RWPE2 (cell line): Measurements from ENCODE around the gene CTDP1.

Source experiments
- ATAC-seq: fragments of 200-7000 bp; cut with Tn5 transposase; 3 replicates; pipeline ENCODE4 v1.9.1; 2021; ENCODE audit warnings: low read depth
- DNase-seq: peaks from one replicate; pipeline ENCODE4 v3.0.0-alpha.2; 2020; ENCODE audit warnings: low spot score
- H3K27ac ChIP-seq: fragments of 450-650 bp; 2 replicates; pipeline ENCODE4 v1.5.1; 2017; ENCODE audit warnings: mild to moderate bottlenecking; ENCODE audit not compliant: poor library complexity, severe bottlenecking
- H3K27me3 ChIP-seq: fragments of 250-450 bp; sonication (Bioruptor Pico); 2 replicates; pipeline ENCODE4 v1.5.1; 2021; ENCODE audit warnings: mild to moderate bottlenecking, moderate library complexity; ENCODE audit not compliant: insufficient read depth, poor library complexity, severe bottlenecking
- H3K36me3 ChIP-seq: fragments of 250-450 bp; sonication (Bioruptor Pico); 2 replicates; pipeline ENCODE4 v1.5.1; 2020; ENCODE audit warnings: low read depth, mild to moderate bottlenecking, moderate library complexity
- H3K4me1 ChIP-seq: fragments of 250-450 bp; sonication (Bioruptor Pico); 2 replicates; pipeline ENCODE4 v1.5.1; 2021; ENCODE audit warnings: mild to moderate bottlenecking, moderate library complexity; ENCODE audit not compliant: insufficient read depth, poor library complexity, severe bottlenecking
- H3K4me3 ChIP-seq: fragments of 250-450 bp; sonication (Bioruptor Pico); 2 replicates; pipeline ENCODE4 v1.5.1; 2021; ENCODE audit warnings: mild to moderate bottlenecking, moderate library complexity; ENCODE audit not compliant: severe bottlenecking
- H3K9me3 ChIP-seq: fragments of 250-450 bp; sonication (Bioruptor Pico); 2 replicates; pipeline ENCODE4 v1.5.1; 2021; ENCODE audit warnings: mild to moderate bottlenecking, moderate library complexity; ENCODE audit not compliant: severe bottlenecking
- TF ChIP-seq, protein P1 (sequence below): fragments of 450-650 bp; IDR thresholded peaks from one replicate; pipeline ENCODE4 v1.5.1; 2017; ENCODE audit warnings: mild to moderate bottlenecking, moderate library complexity; ENCODE audit not compliant: poor library complexity, severe bottlenecking

The CTDP1 gene

DNA sequence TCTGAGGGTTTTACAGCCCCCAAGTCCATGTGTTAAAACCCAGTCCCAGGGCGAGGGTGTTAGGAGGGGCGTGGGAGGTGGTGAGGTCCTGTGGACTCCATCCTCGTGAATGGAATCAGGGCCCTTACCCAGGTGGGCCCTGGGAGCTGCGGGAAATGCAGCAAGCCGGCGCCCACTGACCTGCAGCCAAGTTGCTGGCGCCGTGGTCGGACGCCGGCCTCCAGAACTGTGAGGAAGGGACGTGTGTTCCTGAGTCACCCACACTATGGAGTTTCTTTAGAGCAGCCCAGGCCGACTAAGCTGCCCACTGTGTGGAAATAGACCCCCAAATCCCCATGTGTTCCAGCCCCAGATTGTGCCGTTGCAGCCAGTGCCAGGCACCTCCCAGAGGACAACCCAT, 26.4 kb downstream of the CTDP1 start:
- ATAC-seq (no peak), DNase-seq (no peak)
- Histone ChIP-seq H3K27me3 (no peaks in the 10 kb centered on the region), H3K9me3 (no peaks in the 10 kb centered on the region), H3K4me1 (no peaks in the 10 kb centered on the region), H3K27ac (no peak overlapping the region), H3K36me3 (peaks cover 38% of the 10 kb centered on the region), H3K4me3 (no peak overlapping the region)
- TF ChIP-seq, protein P1, sequence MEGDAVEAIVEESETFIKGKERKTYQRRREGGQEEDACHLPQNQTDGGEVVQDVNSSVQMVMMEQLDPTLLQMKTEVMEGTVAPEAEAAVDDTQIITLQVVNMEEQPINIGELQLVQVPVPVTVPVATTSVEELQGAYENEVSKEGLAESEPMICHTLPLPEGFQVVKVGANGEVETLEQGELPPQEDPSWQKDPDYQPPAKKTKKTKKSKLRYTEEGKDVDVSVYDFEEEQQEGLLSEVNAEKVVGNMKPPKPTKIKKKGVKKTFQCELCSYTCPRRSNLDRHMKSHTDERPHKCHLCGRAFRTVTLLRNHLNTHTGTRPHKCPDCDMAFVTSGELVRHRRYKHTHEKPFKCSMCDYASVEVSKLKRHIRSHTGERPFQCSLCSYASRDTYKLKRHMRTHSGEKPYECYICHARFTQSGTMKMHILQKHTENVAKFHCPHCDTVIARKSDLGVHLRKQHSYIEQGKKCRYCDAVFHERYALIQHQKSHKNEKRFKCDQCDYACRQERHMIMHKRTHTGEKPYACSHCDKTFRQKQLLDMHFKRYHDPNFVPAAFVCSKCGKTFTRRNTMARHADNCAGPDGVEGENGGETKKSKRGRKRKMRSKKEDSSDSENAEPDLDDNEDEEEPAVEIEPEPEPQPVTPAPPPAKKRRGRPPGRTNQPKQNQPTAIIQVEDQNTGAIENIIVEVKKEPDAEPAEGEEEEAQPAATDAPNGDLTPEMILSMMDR = no peak

DNA sequence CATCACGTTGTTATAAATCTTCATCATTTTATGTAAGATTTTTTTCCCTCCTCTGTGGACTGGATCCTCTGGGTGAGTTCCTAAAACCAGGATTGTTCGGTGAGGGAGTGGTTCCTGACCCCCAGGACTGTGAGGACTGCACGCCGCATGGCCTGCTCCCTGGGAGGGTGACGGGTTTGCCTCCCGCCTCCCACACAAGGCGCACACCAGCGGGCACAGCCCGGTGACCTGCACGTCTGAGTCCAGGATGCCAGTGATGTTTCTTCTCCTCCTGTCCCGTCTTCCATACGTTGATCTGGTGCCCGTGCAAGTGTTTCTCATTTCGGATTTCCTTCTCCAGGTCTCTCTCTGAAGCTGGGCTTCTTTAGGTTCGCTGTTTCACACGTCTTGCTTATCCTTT, 27.1 kb downstream of the CTDP1 start:
- Histone ChIP-seq H3K9me3 (no peaks in the 10 kb centered on the region), H3K27ac (no peak overlapping the region), H3K4me3 (no peak overlapping the region), H3K4me1 (no peaks in the 10 kb centered on the region), H3K27me3 (no peaks in the 10 kb centered on the region), H3K36me3 (peaks cover 34% of the 10 kb centered on the region)
- TF ChIP-seq, protein P1 = no peak
- ATAC-seq (no peak), DNase-seq (no peak)

DNA sequence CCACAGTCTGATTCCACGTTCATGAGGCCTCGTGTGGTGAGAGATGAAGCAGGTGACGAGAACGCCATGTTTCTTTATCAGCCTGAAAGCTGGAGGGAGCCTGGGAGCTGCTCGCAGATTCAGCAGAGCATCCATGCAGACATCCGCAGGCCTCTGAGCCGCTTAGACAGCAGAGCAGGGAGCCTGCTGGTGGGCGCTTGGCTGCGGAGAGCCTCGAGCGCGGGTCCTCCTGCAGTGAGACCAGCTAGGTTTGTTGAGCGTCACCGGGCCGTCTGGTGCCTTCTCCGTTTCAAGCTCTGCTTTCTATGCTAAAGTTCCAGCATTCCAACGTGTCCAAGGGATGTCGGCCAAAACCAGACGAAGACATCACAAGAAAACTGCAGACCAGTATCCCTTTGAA, 27.6 kb downstream of the CTDP1 start:
- Histone ChIP-seq H3K36me3 (peaks cover 32% of the 10 kb centered on the region), H3K4me3 (no peak overlapping the region), H3K4me1 (no peaks in the 10 kb centered on the region), H3K9me3 (no peaks in the 10 kb centered on the region), H3K27me3 (no peaks in the 10 kb centered on the region), H3K27ac (no peak overlapping the region)
- no peak for ATAC-seq
- no peak for DNase-seq
- TF ChIP-seq, protein P1 = no peak

DNA sequence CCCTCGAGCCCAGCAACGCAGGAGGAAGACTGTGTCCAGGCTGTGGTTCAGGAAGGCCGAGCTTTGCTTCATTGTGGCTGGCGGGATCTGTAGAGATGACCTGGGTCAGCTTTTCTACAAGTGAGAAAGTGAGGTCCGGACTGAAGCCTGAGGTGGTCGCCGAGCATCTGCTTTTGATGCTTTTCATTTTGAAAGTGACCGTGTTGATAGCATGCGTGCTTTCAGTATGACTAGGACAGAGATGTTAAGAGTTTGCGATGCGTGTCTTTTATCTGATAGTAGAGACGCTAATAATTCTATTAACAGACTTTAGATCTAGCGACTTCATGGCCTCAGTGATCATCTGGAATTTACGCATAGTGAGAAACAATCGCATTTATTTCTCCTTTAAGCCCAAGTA, 28.1 kb downstream of the CTDP1 start:
- Histone ChIP-seq H3K4me1 (no peaks in the 10 kb centered on the region), H3K27me3 (no peaks in the 10 kb centered on the region), H3K4me3 (no peak overlapping the region), H3K36me3 (peaks cover 36% of the 10 kb centered on the region), H3K27ac (no peak overlapping the region), H3K9me3 (no peaks in the 10 kb centered on the region)
- TF ChIP-seq, protein P1 = no peak
- no peak for DNase-seq
- ATAC-seq = no peak

DNA sequence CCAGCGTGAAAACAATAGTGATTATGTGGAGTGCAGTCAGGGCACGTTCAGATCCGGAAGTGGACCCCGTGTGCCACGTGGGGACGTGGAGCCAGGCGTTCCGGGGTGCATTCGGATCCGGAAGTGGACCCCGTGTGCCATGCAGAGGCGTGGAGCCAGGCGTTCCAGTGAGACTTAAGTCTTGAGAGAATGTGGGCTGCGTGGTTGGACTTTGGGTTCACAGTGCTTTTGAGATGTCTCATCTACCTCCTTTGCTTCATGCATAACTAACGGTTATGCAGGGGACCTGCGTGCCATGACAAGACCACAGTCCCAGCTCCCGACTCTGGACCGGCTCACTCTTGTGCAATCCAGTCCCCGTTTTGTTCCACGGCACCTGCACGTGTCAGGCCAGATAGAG, 28.8 kb downstream of the CTDP1 start:
- H3K9me3 ChIP-seq = no peaks in the 10 kb centered on the region
- H3K27ac ChIP-seq = no peak overlapping the region
- H3K36me3 ChIP-seq = peaks cover 38% of the 10 kb centered on the region
- TF ChIP-seq, protein P1 = no peak
- no peaks in the 10 kb centered on the region for H3K27me3 ChIP-seq
- no peak overlapping the region for H3K4me3 ChIP-seq
- no peaks in the 10 kb centered on the region for H3K4me1 ChIP-seq
- DNase-seq = no peak
- ATAC-seq = no peak
